SK-N-MC (cell line): Measurements from ENCODE around the gene SCN9A.

Source experiments
- EZH2 ChIP-seq: fragments of 200-600 bp; sonication (generic); IDR thresholded peaks from one replicate; pipeline ENCODE4 v1.6.1; 2017; ENCODE audit warnings: antibody characterized with exemption
- FOXP2 ChIP-seq: optimal IDR thresholded peaks from 2 replicates; pipeline ENCODE3; 2011; ENCODE audit warnings: mild to moderate bottlenecking, moderate library complexity; ENCODE audit not compliant: insufficient read depth; ENCODE audit errors: extremely low read length, control extremely low read depth
- POLR2AphosphoS5 ChIP-seq: IDR thresholded peaks from 2 replicates; pipeline ENCODE4 v1.6.1; 2012; ENCODE audit warnings: mild to moderate bottlenecking, low read depth, low read length, borderline replicate concordance

DNA sequence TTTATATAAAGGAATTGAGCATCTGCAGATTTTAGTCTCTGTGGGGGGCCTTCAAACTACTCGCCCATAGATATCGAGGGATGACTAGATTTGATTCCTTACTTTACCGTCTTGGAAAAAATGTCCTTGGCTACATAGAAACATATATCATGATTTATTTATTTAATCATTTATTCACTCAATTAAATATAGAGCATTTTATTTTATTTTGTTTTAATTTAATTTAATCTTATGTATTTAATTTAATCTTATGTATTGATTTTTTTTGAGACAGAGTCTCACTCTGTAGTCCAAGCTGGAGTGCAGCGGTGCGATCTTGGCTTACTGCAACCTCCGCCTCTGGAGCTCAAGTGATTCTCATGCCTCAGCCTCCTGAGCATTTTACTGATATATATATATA lies 105.4 kb downstream of the SCN9A start:
- TF ChIP-seq POLR2AphosphoS5: no peak
- no peak for TF ChIP-seq EZH2
- no peak for TF ChIP-seq FOXP2
